ENCODE data around the gene SCRT2. TPM values are rescaled to one million over a fixed set of nuclear protein-coding genes. Genes with fewer than 3 reads are reported as not detected.

The SCRT2 gene
- total and polyA plus RNA-seq, 2 of the 4 experiments (the other 2 are of a cell fraction) = not detected

DNA sequence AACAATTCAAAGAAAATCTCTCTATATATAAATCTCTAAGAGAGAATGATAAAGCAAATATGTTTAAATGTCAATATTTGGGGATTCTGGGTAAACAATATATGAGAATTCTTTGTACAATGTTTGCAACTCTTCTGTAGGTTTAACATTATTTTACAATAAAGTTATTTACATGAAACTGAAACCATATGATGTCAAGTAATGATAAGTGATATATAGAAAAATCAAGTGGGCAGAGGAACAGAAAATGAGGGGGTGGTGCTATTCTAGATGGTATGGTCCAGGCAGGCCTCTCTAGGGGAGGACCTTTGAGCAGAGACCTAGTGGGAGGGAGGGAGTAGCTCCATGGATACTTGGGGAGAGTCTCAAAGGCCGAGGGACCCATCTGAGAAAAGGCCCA is 16.4 kb upstream of the SCRT2 start:
- peaks cover 8% of the 10 kb centered on the region for H3K27me3 ChIP-seq (ENCODE audit: control insufficient read depth, insufficient read depth, low read length)
- no peak overlapping the region for H3K18ac ChIP-seq (ENCODE audit: low read depth, low read length)
- no peak overlapping the region for H4K91ac ChIP-seq (ENCODE audit: insufficient read depth, low read depth, low read length)
- H4K8ac ChIP-seq (ENCODE audit: low read depth in 2 of 2, low read length in 2 of 2) = no peak overlapping the region
- H4K20me1 ChIP-seq (ENCODE audit: insufficient read depth, low read length) = no peaks in the 10 kb centered on the region
- intact Hi-C loops (cut with micrococcal nuclease) (no loop called here), in situ Hi-C loops (cut with MboI; ENCODE audit: low sequenced_read_pairs) (no loop called here), dilution Hi-C loops (cut with HindIII; ENCODE audit: low sequenced_read_pairs, unreplicated experiment) (no loop called here)
- no peak for TF ChIP-seq MXI1 (IDR thresholded peaks at IDR 0.05; ENCODE audit: borderline replicate concordance, low read depth, low read length)
- no peak for TF ChIP-seq CEBPB (IDR thresholded peaks at IDR 0.05; ENCODE audit: low read depth, low read length)
- no peak for TF ChIP-seq CHD1 (IDR thresholded peaks at IDR 0.05; ENCODE audit: low read depth, low read length)
- TF ChIP-seq SMC3 (IDR thresholded peaks at IDR 0.05; ENCODE audit: low read depth, low read length) = no peak
- no peak for TF ChIP-seq MAFK (IDR thresholded peaks at IDR 0.05; ENCODE audit: low read depth, low read length)
- TF ChIP-seq, protein P1, sequence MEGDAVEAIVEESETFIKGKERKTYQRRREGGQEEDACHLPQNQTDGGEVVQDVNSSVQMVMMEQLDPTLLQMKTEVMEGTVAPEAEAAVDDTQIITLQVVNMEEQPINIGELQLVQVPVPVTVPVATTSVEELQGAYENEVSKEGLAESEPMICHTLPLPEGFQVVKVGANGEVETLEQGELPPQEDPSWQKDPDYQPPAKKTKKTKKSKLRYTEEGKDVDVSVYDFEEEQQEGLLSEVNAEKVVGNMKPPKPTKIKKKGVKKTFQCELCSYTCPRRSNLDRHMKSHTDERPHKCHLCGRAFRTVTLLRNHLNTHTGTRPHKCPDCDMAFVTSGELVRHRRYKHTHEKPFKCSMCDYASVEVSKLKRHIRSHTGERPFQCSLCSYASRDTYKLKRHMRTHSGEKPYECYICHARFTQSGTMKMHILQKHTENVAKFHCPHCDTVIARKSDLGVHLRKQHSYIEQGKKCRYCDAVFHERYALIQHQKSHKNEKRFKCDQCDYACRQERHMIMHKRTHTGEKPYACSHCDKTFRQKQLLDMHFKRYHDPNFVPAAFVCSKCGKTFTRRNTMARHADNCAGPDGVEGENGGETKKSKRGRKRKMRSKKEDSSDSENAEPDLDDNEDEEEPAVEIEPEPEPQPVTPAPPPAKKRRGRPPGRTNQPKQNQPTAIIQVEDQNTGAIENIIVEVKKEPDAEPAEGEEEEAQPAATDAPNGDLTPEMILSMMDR (conservative IDR thresholded peaks at IDR 0.05; ENCODE audit: low read depth, low read length) = no peak
- no peak for TF ChIP-seq MAZ (IDR thresholded peaks at IDR 0.05; ENCODE audit: borderline replicate concordance, low read depth, low read length)
- no peak for TF ChIP-seq BHLHE40 (IDR thresholded peaks at IDR 0.05; ENCODE audit: low read depth, low read length)
- TF ChIP-seq, protein P2, sequence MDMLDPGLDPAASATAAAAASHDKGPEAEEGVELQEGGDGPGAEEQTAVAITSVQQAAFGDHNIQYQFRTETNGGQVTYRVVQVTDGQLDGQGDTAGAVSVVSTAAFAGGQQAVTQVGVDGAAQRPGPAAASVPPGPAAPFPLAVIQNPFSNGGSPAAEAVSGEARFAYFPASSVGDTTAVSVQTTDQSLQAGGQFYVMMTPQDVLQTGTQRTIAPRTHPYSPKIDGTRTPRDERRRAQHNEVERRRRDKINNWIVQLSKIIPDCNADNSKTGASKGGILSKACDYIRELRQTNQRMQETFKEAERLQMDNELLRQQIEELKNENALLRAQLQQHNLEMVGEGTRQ (IDR thresholded peaks at IDR 0.05; ENCODE audit: low read depth, low read length) = no peak
- TF ChIP-seq, protein P3, sequence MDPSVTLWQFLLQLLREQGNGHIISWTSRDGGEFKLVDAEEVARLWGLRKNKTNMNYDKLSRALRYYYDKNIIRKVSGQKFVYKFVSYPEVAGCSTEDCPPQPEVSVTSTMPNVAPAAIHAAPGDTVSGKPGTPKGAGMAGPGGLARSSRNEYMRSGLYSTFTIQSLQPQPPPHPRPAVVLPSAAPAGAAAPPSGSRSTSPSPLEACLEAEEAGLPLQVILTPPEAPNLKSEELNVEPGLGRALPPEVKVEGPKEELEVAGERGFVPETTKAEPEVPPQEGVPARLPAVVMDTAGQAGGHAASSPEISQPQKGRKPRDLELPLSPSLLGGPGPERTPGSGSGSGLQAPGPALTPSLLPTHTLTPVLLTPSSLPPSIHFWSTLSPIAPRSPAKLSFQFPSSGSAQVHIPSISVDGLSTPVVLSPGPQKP (IDR thresholded peaks at IDR 0.05; ENCODE audit: borderline replicate concordance, low read depth, low read length) = no peak
- no peak for TF ChIP-seq RCOR1 (IDR thresholded peaks at IDR 0.05; ENCODE audit: insufficient replicate concordance, low read length)
- no peak for TF ChIP-seq RAD21 (IDR thresholded peaks at IDR 0.05; ENCODE audit: low read length)
- no peak for TF ChIP-seq NFE2L2 (IDR thresholded peaks at IDR 0.05; ENCODE audit: low read depth, low read length)
- TF ChIP-seq POLR2A (IDR thresholded peaks at IDR 0.05; ENCODE audit: low read depth, low read length) = no peak
- TF ChIP-seq RFX5 (IDR thresholded peaks at IDR 0.05; ENCODE audit: low read depth, low read length) = no peak
- no peak for TF ChIP-seq FOS (IDR thresholded peaks at IDR 0.05; ENCODE audit: low read depth, low read length)
- H3K4me3 ChIP-seq (ENCODE audit: insufficient read depth, low read depth, low read length) = no peak overlapping the region
- no peak overlapping the region for H3K9ac ChIP-seq (ENCODE audit: low read depth, low read length)
- no peak overlapping the region for H2AK9ac ChIP-seq (replicated peaks; ENCODE audit: low read depth, low read length, poor library complexity)
- no peak overlapping the region for H2AK5ac ChIP-seq (ENCODE audit: low read depth, low read length)
- no peak overlapping the region for H3K4me2 ChIP-seq (ENCODE audit: low read depth, low read length)
- no peak overlapping the region for H2BK5ac ChIP-seq (ENCODE audit: low read depth, low read length, poor library complexity, severe bottlenecking)
- H3K79me1 ChIP-seq (ENCODE audit: low read depth in 1 of 2, low read length in 2 of 2) = no peaks in the 10 kb centered on the region
- H2BK15ac ChIP-seq (ENCODE audit: low read depth, low read length) = no peak overlapping the region
- no peak overlapping the region for H2AFZ ChIP-seq (replicated peaks; ENCODE audit: low read length, poor library complexity)
- H3K9me3 ChIP-seq (ENCODE audit: control insufficient read depth, insufficient read depth, low read length) = no peaks in the 10 kb centered on the region
- no peak overlapping the region for H3K56ac ChIP-seq (ENCODE audit: extremely low read depth, insufficient read depth, low read length)
- H2BK120ac ChIP-seq (ENCODE audit: low read depth, low read length) = no peak overlapping the region
- no CpG with 5 or more reads among the region's 1 CpG for WGBS, 2 experiments (ENCODE audit: extremely low coverage in 2 of 2, insufficient read length in 1 of 2)
- BruUV-seq (replicated peaks) = no TSS peak
- no peak overlapping the region for H2BK20ac ChIP-seq (ENCODE audit: low read depth, low read length)
- no peaks in the 10 kb centered on the region for H3K9me1 ChIP-seq (ENCODE audit: insufficient read depth, low read length)
- no peaks in the 10 kb centered on the region for H3K4me1 ChIP-seq (ENCODE audit: control insufficient read depth, insufficient read depth, low read length)
- H3K14ac ChIP-seq (replicated peaks; ENCODE audit: low read depth, low read length) = no peak overlapping the region
- no peak overlapping the region for H3K23ac ChIP-seq (ENCODE audit: low read depth, low read length)
- POLR2A ChIA-PET (ENCODE audit: unreplicated experiment) = no interaction called here
- H3K4ac ChIP-seq (ENCODE audit: low read depth, low read length) = no peak overlapping the region
- DNase-seq (no peak), ATAC-seq (ENCODE audit: low read depth) (no peak)
- CTCF ChIA-PET = no interaction called here
- H3K36me3 ChIP-seq (ENCODE audit: control insufficient read depth, insufficient read depth, low read length) = no peaks in the 10 kb centered on the region
- no peak overlapping the region for H4K5ac ChIP-seq (ENCODE audit: low read depth, low read length)
- H3K27ac ChIP-seq (ENCODE audit: insufficient read depth, low read length) = no peak overlapping the region
